Transverse colon (tissue), 4 donors: ENCODE measurements around the gene LMBR1. TPM values are rescaled to one million over a fixed set of nuclear protein-coding genes. Genes with fewer than 3 reads are reported as not detected.

Experiments used
- DNase-seq: peaks from one replicate; pipeline ENCODE4 v3.0.0-alpha.2; 2019
- H3K27ac ChIP-seq, 4 donors: fragments of 200-600 bp; sonication (generic); 2 replicates each; pipeline ENCODE4 v1.5.1; 2016 to 2018; ENCODE audit warnings: inconsistent platforms in 4 of 4
- H3K27me3 ChIP-seq: fragments of 200-600 bp; sonication (generic); 2 replicates; pipeline ENCODE4 v1.5.1; 2017; ENCODE audit warnings: inconsistent platforms
- H3K36me3 ChIP-seq, 4 donors: fragments of 200-600 bp; sonication (generic); 2 replicates each; pipeline ENCODE4 v1.5.1; 2017 to 2019; ENCODE audit warnings: inconsistent platforms in 4 of 4
- H3K4me1 ChIP-seq, 4 donors: fragments of 200-600 bp; sonication (generic); 2 replicates each; pipeline ENCODE4 v1.5.1; 2017 to 2020; ENCODE audit warnings: inconsistent platforms in 4 of 4
- H3K4me3 ChIP-seq, 4 donors: fragments of 200-600 bp; sonication (generic); 1 replicate in 1 of 4; 2 replicates in 3 of 4; pipeline versions ENCODE4 v1.5.1 to v1.6.1; 2017 to 2019; ENCODE audit warnings: inconsistent platforms in 4 of 4
- H3K9me3 ChIP-seq, 2 donors: fragments of 200-600 bp; sonication (generic); 2 replicates each; pipeline ENCODE4 v1.5.1; 2017 to 2019; ENCODE audit warnings: inconsistent platforms in 2 of 2
- EP300 ChIP-seq: sonication (generic); formaldehyde crosslinking; IDR thresholded peaks from one replicate; pipeline ENCODE4 v1.6.1; 2017; ENCODE audit warnings: antibody characterized with exemption, low read depth
- POLR2A ChIP-seq: fragments of 450-650 bp; IDR thresholded peaks from one replicate; pipeline ENCODE4 v1.6.1; 2016; ENCODE audit warnings: antibody characterized with exemption, mild to moderate bottlenecking, moderate library complexity
- POLR2AphosphoS5 ChIP-seq, 3 donors: sonication (generic); formaldehyde crosslinking; IDR thresholded peaks; one replicate each; pipeline ENCODE4 v1.6.1; 2016; ENCODE audit warnings: antibody characterized with exemption in 3 of 3
- WGBS, 2 donors: methylation state at CpG; one replicate each; pipeline ENCODE4 v1.1.5; 2018; ENCODE audit warnings: low coverage in 1 of 2; 5-methylcytosine and 5-hydroxymethylcytosine counted together
- in situ Hi-C, 4 donors: fragments of 200-750 bp; cut with MboI; loops; one replicate each; pipeline versions ENCODE4 v1.15.0 to v1.15.1; 2017; ENCODE audit warnings: low sequenced_read_pairs in 3 of 4, low pct_ligation_motif_present in 1 of 4, low pct_unique_long_range_greater_than_20kb in 1 of 4
- intact Hi-C: fragments of 100-400 bp; cut with DNase I; formaldehyde crosslinking; loops from one replicate; pipeline ENCODE4 v1.15.1; 2023; ENCODE audit warnings: low total_unique reads
- total RNA-seq, 4 donors: library from RNA; depleted of rRNA; stranded (reverse); fragments of >200 nt; gene quantifications; one replicate each; pipeline ENCODE4 v1.1.0, GENCODE V29; 2016
- TF ChIP-seq, protein P1 (sequence below), 5 experiments: fragments of 200-600 bp in 3 of 5; fragments of 450-650 bp in 2 of 5; sonication (generic) in 3 of 5; IDR thresholded peaks; 1 replicate in 2 of 5; 2 replicates in 3 of 5; pipeline ENCODE4 v1.5.1; 2016 to 2017; ENCODE audit warnings: antibody characterized with exemption in 5 of 5, inconsistent platforms in 3 of 5, mild to moderate bottlenecking in 2 of 5, moderate library complexity in 1 of 5

LMBR1 gene
- total RNA-seq, 4 donors from 2014 or later, result 16.7 to 78.1 (median 67.4) TPM

- H3K27ac ChIP-seq, result no peak overlapping the region
- no peaks in the 10 kb centered on the region for H3K9me3 ChIP-seq
- H3K27me3 ChIP-seq, result no peaks in the 10 kb centered on the region
- H3K4me1 ChIP-seq, result no peaks in the 10 kb centered on the region
- DNase-seq, result no peak
- WGBS, 2 donors, result 75 to 87% methylated on average over 2 to 9 of the region's 9 CpGs
- in situ Hi-C loops, result no loop called here
- intact Hi-C loops, result no loop called here
- peaks cover 0 to 14% (median 0%) of the 10 kb centered on the region in 4 donors for H3K36me3 ChIP-seq
- TF ChIP-seq, protein P1, sequence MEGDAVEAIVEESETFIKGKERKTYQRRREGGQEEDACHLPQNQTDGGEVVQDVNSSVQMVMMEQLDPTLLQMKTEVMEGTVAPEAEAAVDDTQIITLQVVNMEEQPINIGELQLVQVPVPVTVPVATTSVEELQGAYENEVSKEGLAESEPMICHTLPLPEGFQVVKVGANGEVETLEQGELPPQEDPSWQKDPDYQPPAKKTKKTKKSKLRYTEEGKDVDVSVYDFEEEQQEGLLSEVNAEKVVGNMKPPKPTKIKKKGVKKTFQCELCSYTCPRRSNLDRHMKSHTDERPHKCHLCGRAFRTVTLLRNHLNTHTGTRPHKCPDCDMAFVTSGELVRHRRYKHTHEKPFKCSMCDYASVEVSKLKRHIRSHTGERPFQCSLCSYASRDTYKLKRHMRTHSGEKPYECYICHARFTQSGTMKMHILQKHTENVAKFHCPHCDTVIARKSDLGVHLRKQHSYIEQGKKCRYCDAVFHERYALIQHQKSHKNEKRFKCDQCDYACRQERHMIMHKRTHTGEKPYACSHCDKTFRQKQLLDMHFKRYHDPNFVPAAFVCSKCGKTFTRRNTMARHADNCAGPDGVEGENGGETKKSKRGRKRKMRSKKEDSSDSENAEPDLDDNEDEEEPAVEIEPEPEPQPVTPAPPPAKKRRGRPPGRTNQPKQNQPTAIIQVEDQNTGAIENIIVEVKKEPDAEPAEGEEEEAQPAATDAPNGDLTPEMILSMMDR (IDR thresholded peaks at IDR 0.05), result no peak
- TF ChIP-seq POLR2A, result no peak
- TF ChIP-seq EP300, result no peak
- TF ChIP-seq POLR2AphosphoS5 (IDR thresholded peaks at IDR 0.05), result no peak
- no peak overlapping the region for H3K4me3 ChIP-seq
Observed at GRCh38 chr7:156675721-156676120, 217.3 kb downstream of the LMBR1 start.

DNA sequence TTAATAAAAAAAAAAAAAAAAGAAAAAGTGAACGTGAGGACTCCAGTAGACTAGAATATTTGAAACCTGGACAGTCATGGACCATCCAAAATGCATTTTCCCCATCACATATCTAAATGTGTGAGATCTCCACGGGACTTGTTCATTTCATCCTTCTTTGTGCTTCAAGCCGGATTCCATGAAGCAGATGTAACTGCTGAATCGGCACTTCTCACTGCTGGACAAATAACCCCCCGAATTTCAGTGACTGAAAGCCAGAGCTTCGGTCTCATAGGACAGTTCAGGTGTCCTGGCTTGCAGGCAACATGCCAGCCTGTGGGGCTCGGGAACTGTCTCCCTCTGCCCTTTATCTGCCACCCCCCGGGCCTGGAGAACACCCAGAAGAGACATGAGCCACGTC lies 219.1 kb downstream of the LMBR1 start:
- Histone ChIP-seq H3K9me3 (no peaks in the 10 kb centered on the region), H3K36me3 (peaks cover 0 to 14% (median 0%) of the 10 kb centered on the region in 4 donors), H3K27ac (no peak overlapping the region), H3K4me3 (no peak overlapping the region), H3K4me1 (no peaks in the 10 kb centered on the region), H3K27me3 (no peaks in the 10 kb centered on the region)
- no peak for TF ChIP-seq POLR2A
- TF ChIP-seq POLR2AphosphoS5 (IDR thresholded peaks at IDR 0.05), result no peak
- no peak for TF ChIP-seq EP300
- TF ChIP-seq, protein P1 (IDR thresholded peaks at IDR 0.05), result no peak
- in situ Hi-C loops, result no loop called here
- no peak for DNase-seq
- WGBS, 2 donors, result 83 to 94% methylated on average over 3 to 9 of the region's 9 CpGs
- intact Hi-C loops, result no loop called here

DNA sequence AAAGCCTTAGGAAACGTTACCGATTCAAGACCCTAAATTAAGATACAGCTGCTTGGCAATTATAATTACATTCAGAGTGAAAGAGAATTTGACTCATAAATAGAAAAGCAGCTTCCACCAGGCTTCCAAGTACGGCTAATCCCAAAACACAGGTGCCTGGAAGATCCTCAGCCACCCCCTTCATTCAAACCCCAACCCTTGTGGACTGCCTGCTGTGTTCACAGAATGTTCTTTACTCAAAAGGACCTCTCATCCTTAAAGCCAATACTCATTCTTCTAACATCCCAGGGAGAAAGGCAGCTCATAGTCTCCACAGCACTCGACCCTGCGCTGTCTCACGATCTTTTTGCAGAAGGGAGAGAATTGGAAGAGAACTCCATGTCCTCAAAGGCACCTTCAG lies 219.5 kb downstream of the LMBR1 start:
- no peak for TF ChIP-seq EP300
- TF ChIP-seq POLR2AphosphoS5 (IDR thresholded peaks at IDR 0.05), result no peak
- TF ChIP-seq, protein P1 (IDR thresholded peaks at IDR 0.05), result no peak
- TF ChIP-seq POLR2A, result no peak
- intact Hi-C loops, result no loop called here

GRCh38 chr7:156669035-156669828 lies 223.8 kb downstream of the LMBR1 start:
- H3K36me3 ChIP-seq, result no peaks in the 10 kb centered on the region
- DNase-seq, result no peak
- no peaks in the 10 kb centered on the region for H3K9me3 ChIP-seq
- H3K27me3 ChIP-seq, result no peaks in the 10 kb centered on the region
- intact Hi-C loops (no loop called here), in situ Hi-C loops (no loop called here)
- TF ChIP-seq POLR2AphosphoS5 (IDR thresholded peaks at IDR 0.05) (no peak), EP300 (no peak), POLR2A (no peak)
- TF ChIP-seq, protein P1 (IDR thresholded peaks at IDR 0.05), result no peak
- no peak overlapping the region for H3K27ac ChIP-seq
- no peak overlapping the region for H3K4me3 ChIP-seq
- 92% methylated on average over 19 of the region's 19 CpGs; no CpG with 5 or more reads in 1 of the 2 donors for WGBS, 2 donors
- H3K4me1 ChIP-seq, result peaks cover 0 to 12% (median 4%) of the 10 kb centered on the region in 4 donors

More for the DNA sequence above, 219.5 kb downstream of the LMBR1 start:
- Histone ChIP-seq H3K36me3 (peaks cover 0 to 14% (median 0%) of the 10 kb centered on the region in 4 donors), H3K27ac (no peak overlapping the region), H3K4me3 (no peak overlapping the region), H3K4me1 (peaks cover 0 to under 1% (median 0%) of the 10 kb centered on the region in 4 donors), H3K9me3 (no peaks in the 10 kb centered on the region), H3K27me3 (no peaks in the 10 kb centered on the region)
- in situ Hi-C loops, result no loop called here
- WGBS, 2 donors, result 93 to 95% methylated on average over 6 of the region's 6 CpGs
- DNase-seq, result no peak
